Measurements from ENCODE around the gene PRR29.

DNA sequence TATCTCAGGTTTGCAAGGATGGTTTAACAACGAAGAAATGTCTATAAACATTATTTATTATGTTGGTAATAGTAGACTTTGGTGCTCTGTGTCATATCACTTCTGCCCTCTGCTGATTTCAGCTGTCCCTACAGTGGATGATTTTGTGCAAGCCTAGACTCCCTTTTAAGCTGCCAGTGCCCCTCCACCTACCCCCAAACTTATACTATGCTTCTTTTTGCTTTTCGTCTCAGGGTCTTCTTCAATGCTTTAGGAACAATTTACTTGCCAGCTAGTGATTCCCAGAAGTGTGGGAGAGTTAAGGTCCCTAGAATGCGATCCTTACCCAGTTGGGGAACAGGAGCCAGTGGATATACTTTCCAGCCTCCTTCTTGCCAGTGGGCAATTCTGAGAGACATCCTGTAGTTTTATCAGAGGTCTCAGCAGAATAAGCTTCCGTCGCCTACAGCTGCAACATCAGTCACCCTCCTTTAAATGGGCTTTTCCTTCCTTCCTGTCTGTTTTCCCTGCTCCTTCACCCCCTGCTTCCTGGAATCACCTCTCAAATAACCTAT, 18.2 kb downstream of the PRR29 start:
- TF ChIP-seq EP300 (IDR thresholded peaks at IDR 0.05) (no peak), POLR2A (IDR thresholded peaks at IDR 0.05) (no peak), POLR2AphosphoS5 (IDR thresholded peaks at IDR 0.05) (no peak)
- TF ChIP-seq, protein P1, sequence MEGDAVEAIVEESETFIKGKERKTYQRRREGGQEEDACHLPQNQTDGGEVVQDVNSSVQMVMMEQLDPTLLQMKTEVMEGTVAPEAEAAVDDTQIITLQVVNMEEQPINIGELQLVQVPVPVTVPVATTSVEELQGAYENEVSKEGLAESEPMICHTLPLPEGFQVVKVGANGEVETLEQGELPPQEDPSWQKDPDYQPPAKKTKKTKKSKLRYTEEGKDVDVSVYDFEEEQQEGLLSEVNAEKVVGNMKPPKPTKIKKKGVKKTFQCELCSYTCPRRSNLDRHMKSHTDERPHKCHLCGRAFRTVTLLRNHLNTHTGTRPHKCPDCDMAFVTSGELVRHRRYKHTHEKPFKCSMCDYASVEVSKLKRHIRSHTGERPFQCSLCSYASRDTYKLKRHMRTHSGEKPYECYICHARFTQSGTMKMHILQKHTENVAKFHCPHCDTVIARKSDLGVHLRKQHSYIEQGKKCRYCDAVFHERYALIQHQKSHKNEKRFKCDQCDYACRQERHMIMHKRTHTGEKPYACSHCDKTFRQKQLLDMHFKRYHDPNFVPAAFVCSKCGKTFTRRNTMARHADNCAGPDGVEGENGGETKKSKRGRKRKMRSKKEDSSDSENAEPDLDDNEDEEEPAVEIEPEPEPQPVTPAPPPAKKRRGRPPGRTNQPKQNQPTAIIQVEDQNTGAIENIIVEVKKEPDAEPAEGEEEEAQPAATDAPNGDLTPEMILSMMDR (IDR thresholded peaks at IDR 0.05): no peak

Data from sigmoid colon (tissue), 4 donors.